CD4-positive, alpha-beta T cell treated with Interleukin-1 beta for 1 hour (primary cell): ENCODE measurements around the gene IL1RAPL2.
"Not testable (repeated sequence)": the region's sequence is repeated elsewhere in the genome, so short reads cannot be mapped to it uniquely, and the experiment has no call there.

Experiments
- DNase-seq, 2 donors: peaks; one replicate each; pipeline ENCODE4 v3.0.0-alpha.2; 2020 to 2022

Gene IL1RAPL2

DNA sequence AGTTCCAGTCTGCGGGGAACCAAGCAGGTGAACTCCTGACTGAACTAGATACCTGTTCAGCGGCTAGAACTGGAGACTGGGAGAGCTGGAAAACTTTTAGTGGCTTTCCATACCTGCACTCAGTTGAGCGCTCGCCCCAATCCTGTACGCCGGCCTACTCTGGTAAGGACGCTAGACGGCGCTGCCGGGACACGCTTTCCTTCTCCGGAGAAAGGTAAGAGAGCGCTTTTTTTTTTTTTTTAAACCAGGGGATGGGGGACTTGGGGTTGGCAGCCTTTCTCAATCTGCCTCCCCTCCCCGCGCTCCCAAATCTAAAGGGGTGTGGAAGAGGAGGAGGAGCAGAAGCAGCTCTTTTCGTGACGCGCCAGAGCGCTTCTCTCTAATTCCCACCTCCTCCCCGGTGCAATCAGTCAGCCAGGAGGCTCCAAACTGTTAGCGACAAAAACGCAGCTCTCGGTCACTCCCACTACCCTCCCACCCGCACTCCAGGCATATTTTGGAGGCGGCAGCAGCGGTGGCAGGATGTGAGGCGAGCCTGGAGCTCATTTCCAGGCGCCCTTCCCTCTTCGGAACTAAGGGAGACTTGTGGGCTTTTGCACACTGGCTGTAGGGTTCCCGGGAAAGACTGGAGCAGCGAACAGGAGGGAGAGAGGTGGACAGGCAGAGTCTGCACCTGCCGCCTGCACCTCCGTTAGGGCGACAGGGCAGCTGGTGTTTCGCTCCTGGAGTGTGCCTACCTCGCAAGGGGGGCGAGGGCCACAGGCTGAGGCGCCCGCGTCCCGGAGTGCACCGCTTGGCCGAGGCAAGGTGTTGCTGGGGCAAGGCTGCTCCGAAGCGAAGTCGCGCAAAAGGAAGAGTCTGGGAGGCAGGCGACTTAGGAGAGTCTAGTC, at the start of gene IL1RAPL2:
Gene IL1RAPL2, plus strand, starts transcription at position 409 of the 890 bp plus-strand sequence.
- no peak for DNase-seq

DNA sequence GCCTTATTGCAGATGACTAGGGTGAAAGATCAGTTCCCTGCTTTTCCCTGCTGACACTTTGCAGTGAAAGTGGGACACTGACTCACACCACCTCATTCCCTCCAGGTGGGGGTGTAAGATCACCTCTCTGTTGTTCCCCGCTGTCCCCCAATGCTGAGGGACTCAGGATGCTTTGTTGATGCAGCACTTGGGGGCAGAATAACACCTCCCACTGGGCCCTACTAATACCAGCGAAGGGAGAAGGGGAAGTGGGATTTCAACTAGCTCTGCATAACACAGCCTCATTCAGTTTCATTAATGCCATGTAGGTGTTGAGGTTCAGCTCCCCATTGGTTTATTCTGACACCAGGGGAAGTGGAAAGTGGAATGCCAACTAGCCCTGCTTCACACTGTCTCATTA, 43.6 kb upstream of the IL1RAPL2 start:
- no peak for DNase-seq

GRCh38 chrX:104523858-104524257, 42.1 kb upstream of the IL1RAPL2 start:
- no peak for DNase-seq

DNA sequence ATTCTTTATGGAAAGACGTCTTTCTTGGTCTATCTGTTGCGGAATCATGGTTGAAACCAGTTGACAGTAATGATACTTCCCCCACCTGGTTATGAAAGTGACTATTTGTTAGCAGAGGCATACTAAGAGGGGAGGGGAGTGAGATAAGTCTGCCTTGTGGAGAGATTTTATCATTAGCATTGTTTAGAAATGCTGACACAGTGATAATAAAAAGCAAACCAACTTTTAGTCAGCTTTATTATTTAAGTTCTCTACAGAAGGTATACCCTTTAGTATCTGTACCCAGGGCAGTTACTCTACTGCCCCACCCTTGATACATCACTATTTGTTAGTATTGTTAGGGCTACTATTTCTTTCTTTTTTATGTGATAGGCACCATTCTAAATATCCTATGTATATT, 26.9 kb upstream of the IL1RAPL2 start:
- DNase-seq, result no peak

DNA sequence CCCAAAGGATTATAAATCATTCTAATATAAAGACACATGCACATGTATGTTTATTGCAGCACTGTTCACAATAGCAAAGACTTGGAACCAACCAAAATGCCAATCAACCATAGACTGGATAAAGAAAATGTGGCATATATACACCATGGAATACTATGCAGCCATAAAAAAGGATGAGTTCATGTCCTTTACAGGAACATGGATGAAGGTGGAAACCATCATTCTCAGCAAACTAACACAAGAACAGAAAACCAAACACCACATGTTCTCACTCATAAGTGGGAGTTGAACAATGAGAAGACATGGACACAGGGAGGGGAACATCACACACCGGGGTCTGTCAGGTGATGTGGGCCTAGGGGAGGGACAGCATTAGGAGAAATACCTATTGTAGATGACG, 23.6 kb upstream of the IL1RAPL2 start:
- DNase-seq, result not testable (repeated sequence)

GRCh38 chrX:104564335-104564734, 1.7 kb upstream of the IL1RAPL2 start:
- DNase-seq, result no peak

- no peak for DNase-seq
Measured at GRCh38 chrX:104564921-104565703, 887 bp upstream of the IL1RAPL2 start.

- DNase-seq, result no peak
Measured at GRCh38 chrX:104566681-104567501, 892 bp downstream of the IL1RAPL2 start.

DNA sequence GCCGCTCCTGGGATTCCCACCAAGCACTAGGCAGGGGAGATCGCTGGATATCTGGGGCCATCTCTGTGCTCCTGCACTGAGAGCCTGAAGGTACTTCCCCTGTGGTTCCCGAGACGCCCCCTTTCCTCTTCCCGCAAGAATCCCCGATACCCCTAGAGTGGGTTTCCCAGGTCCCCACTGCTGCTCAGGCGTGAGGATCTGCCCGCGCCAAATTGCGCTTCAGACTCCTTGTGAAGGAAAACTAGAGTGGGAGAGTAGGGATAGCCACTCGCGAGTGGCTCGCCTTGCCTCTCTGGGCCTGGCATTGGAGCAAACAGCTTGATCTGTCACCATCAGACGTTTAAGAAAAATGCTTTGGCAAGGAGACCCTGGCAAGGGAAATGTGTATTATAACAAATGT, 1.5 kb downstream of the IL1RAPL2 start:
- no peak for DNase-seq

GRCh38 chrX:104568304-104568915, 2.4 kb downstream of the IL1RAPL2 start:
- no peak for DNase-seq

DNA sequence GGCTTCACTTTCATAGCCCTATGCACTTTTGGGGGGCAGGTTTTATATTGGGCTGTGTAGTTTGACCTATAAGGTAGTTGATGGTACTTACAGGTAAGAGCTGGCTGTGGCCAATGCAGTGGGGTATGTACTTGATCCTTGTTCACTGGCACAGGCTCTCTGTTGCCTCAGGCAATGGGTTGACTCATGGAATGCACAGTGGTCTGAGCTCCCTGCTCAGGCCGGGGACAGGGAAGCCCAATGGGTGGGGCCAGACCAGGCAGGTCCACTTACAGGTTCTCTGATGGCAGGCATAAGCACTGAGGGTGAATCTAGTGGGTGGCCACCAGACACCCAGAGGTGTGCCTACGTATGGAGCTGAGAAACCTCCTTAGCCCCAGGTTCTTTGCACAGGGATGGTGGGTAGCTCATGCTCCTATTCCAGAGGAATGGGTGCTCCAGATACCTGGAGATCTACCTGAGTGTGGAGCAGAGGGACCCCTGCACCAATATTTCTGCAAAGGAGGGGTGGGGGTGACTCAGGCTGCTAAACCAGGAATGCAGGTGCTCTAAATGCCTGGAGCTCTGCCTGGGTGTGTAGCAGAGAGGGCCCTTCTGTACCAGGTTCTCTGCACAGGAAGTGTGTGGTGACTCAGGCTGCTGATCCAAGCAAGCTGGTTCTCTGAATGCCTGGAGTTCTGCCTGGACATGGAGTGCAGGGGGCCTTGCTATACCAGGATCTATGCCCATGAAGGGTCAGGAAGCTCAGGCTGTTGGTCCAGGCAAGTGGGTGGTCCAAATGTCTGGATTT, 52.3 kb downstream of the IL1RAPL2 start:
- DNase-seq, result no peak

GRCh38 chrX:104621781-104622180, 55.8 kb downstream of the IL1RAPL2 start:
- no peak for DNase-seq

DNA sequence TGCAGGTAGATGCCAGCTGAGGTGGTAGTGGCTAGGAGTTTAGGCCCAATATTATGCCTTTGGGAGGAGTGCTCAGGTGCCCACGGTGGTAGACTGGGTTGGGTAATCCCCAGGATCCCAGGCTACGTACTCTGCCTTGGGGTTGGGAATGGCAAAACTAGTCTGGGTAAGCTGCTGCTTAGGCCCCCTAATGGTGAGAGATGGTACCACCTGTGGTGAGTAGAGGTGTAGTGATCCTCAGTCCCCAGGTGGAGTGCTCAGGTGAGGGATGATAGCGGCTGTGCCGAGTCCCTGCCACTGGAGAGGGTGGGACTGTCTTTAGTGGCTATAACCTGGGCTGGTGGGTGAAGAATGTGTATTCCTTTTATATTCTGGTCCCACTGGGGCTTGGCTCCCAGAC, 75.2 kb downstream of the IL1RAPL2 start:
- no peak for DNase-seq

- no peak for DNase-seq
Measured at GRCh38 chrX:104647084-104647483, 81.1 kb downstream of the IL1RAPL2 start.

GRCh38 chrX:104659005-104659744, 93.2 kb downstream of the IL1RAPL2 start:
- DNase-seq, result no peak

DNA sequence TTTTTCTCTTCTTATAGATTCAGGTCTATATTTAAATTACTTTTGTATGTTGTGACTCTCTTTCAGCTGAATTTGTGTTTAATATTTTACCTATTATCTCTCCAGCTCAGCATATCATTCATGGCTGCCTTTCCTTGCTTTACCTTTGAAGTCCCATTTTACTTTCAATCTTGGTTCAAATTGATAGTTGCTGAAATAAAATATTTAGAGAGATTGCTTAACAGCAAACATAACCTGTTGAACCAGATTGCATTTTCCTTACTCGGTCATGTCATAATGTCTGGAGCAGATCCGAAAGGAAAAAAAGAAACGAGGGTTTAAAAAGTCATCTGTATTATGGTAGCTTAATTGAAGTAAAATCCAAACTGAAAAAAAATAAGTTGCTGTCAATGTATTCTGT, 94.1 kb downstream of the IL1RAPL2 start:
- DNase-seq, result no peak

GRCh38 chrX:104662694-104663093, 96.7 kb downstream of the IL1RAPL2 start:
- DNase-seq, result no peak

- DNase-seq, result no peak
Measured at GRCh38 chrX:104665691-104666090, 99.7 kb downstream of the IL1RAPL2 start.

- no peak for DNase-seq
Measured at GRCh38 chrX:104668550-104668949, 102.6 kb downstream of the IL1RAPL2 start.

- no peak for DNase-seq
Measured at GRCh38 chrX:104669063-104669462, 103.1 kb downstream of the IL1RAPL2 start.

- DNase-seq, result no peak
Measured at GRCh38 chrX:104670051-104670450, 104.1 kb downstream of the IL1RAPL2 start.
